ENCODE results near the gene MINK1. TPM values are rescaled to one million over a fixed set of nuclear protein-coding genes. Genes with fewer than 3 reads are reported as not detected.

The MINK1 gene
- total RNA-seq, 1 experiment from 2014 or later, result 160 TPM

DNA sequence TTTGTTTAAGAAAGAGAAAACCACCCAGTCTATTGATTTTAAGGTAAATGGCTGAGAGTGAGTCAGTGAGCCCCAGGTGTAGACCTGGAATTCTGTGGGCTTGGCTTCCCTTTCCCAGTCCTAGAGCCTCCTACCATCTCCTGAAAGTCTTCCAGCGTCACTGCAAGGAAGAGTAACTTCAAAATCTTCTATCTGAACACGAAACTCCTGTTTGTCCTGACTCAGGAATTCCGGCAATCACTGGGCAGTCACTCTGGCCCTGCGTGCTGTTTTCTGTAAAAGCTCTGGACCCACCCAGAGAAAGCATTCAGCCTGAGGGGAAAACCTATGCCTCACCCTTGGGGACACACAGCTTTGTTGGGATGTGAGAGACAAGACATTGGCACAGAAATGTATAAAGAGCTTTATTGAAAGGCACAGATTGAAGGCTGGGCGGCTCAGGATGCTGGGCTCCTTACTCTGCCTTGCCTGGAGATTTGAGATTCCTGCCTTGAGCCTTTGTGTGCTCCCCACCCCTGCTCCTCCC lies 15.9 kb downstream of the MINK1 start:
- BruUV-seq (replicated peaks), result no TSS peak
- Histone ChIP-seq H3K9me3 (ENCODE audit: insufficient read depth, low read depth) (no peaks in the 10 kb centered on the region), H3K4me3 (peak overlapping the region; percentile 32; the same call in 1 of the 2 replicates), H3K36me3 (ENCODE audit: low read depth) (no peaks in the 10 kb centered on the region), H3K4me1 (replicated peaks; ENCODE audit: insufficient read depth) (peaks cover 63% of the 10 kb centered on the region), H3K27ac (peak overlapping the region; percentile 94), H3F3A (ENCODE audit: insufficient read depth, low read depth) (peaks cover 62% of the 10 kb centered on the region), H3K27me3 (ENCODE audit: insufficient read depth, low read depth) (no peaks in the 10 kb centered on the region), H3K9me2 (ENCODE audit: insufficient read depth) (no peaks in the 10 kb centered on the region), H3K79me2 (ENCODE audit: low read depth) (peaks cover 78% of the 10 kb centered on the region), H2AFZ (no peak overlapping the region), H4K20me1 (ENCODE audit: insufficient read depth) (0 out of 2 replicates have a peak, but pooled peaks cover 4% of the 10 kb centered on the region), H3K4me2 (peak overlapping the region; percentile 70)
- ChIA-PET POLR2A (ENCODE audit: unreplicated experiment) (interaction anchor here (0.5 to 0.9 kb wide), 3 partner anchors 42 to 1887 kb away, joined by 3 to 6 read pairs (median 3); partner anchors contain the start of gene PLD2), CTCF (interaction anchor here (0.6 to 1.7 kb wide), 3 partner anchors 9 to 352 kb away, joined by 3 to 7 read pairs (median 4); no protein-coding TSS in a partner anchor)
- TF ChIP-seq, protein P1, sequence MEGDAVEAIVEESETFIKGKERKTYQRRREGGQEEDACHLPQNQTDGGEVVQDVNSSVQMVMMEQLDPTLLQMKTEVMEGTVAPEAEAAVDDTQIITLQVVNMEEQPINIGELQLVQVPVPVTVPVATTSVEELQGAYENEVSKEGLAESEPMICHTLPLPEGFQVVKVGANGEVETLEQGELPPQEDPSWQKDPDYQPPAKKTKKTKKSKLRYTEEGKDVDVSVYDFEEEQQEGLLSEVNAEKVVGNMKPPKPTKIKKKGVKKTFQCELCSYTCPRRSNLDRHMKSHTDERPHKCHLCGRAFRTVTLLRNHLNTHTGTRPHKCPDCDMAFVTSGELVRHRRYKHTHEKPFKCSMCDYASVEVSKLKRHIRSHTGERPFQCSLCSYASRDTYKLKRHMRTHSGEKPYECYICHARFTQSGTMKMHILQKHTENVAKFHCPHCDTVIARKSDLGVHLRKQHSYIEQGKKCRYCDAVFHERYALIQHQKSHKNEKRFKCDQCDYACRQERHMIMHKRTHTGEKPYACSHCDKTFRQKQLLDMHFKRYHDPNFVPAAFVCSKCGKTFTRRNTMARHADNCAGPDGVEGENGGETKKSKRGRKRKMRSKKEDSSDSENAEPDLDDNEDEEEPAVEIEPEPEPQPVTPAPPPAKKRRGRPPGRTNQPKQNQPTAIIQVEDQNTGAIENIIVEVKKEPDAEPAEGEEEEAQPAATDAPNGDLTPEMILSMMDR (conservative IDR thresholded peaks at IDR 0.05), result no peak
- TF ChIP-seq EZH2 (IDR thresholded peaks at IDR 0.05; ENCODE audit: low read depth), result no peak
- intact Hi-C loops (cut with micrococcal nuclease; ENCODE audit: unreplicated experiment), result loop anchor here (1.0 to 5.0 kb wide), 2 partner anchors 15 to 52 kb away; partner anchors contain the start of gene PSMB6
- DNase-seq, result peak; percentile 92 to 99

DNA sequence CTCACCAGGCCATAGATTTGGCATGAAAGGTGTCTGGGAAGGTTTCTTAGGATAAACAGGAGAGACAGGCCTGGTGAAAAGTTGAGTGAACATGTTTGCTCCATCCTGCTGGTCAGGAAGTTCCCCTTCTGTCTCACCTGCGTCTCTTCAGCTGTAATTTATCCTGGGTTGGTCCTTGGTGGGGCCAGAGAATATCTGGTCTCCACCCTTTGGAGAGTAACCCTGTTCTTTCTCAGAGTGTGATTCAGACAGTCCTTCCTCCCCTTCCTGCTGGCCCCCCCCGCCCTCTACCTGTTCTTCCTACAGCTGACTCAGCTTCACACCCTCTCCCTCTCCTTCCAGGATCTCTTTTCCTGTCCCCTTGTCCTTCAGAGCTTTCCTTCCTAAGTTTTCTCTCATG lies 17.1 kb downstream of the MINK1 start:
- peak overlapping the region; percentile 11; the same call in 1 of the 2 replicates for H3K4me3 ChIP-seq
- H4K20me1 ChIP-seq (ENCODE audit: insufficient read depth), result no peaks in the 10 kb centered on the region
- no peaks in the 10 kb centered on the region for H3K9me3 ChIP-seq (ENCODE audit: insufficient read depth, low read depth)
- ChIA-PET POLR2A (ENCODE audit: unreplicated experiment) (interaction anchor here (0.6 kb wide), 1 partner anchor 14 kb away, joined by 3 read pairs; no protein-coding TSS in a partner anchor), CTCF (interaction anchor here (0.6 to 1.7 kb wide), 2 partner anchors 60 to 173 kb away, joined by 3 to 7 read pairs; no protein-coding TSS in a partner anchor)
- BruUV-seq (replicated peaks), result no TSS peak
- no peaks in the 10 kb centered on the region for H3K36me3 ChIP-seq (ENCODE audit: low read depth)
- H3K4me1 ChIP-seq (replicated peaks; ENCODE audit: insufficient read depth), result peaks cover 63% of the 10 kb centered on the region
- H3F3A ChIP-seq (ENCODE audit: insufficient read depth, low read depth), result peaks cover 57% of the 10 kb centered on the region
- intact Hi-C loops (cut with micrococcal nuclease; ENCODE audit: unreplicated experiment), result no loop called here
- peak overlapping the region; percentile 70 for H3K4me2 ChIP-seq
- no peak overlapping the region for H2AFZ ChIP-seq
- no peaks in the 10 kb centered on the region for H3K27me3 ChIP-seq (ENCODE audit: insufficient read depth, low read depth)
- H3K27ac ChIP-seq, result peak overlapping the region; percentile 94
- TF ChIP-seq EZH2 (IDR thresholded peaks at IDR 0.05; ENCODE audit: low read depth), result no peak
- TF ChIP-seq, protein P1 (conservative IDR thresholded peaks at IDR 0.05), result no peak
- peak; percentile 50 to 74 for DNase-seq
- peaks cover 72% of the 10 kb centered on the region for H3K79me2 ChIP-seq (ENCODE audit: low read depth)
- no peaks in the 10 kb centered on the region for H3K9me2 ChIP-seq (ENCODE audit: insufficient read depth)

DNA sequence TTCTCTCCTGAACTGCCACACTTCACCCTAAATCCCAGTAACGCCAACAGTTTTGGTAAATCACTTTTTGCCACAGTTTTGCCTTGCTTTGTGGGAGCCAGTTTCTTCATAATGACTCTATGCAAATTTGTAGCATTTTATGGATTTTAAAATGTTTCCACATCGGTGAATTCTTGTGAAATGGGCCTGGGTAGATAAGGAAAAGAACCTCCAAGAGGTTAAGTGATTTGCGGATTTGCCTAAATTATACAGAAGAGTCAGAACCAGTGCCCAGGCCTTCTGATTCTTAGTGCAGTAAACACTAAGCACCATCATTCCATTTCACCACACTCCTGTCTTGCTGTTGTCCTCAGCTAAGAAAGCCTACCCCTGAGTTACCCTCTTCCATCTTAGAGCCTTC lies 17.9 kb downstream of the MINK1 start:
- intact Hi-C loops (cut with micrococcal nuclease; ENCODE audit: unreplicated experiment), result no loop called here
- DNase-seq, result no peak
- TF ChIP-seq EZH2 (IDR thresholded peaks at IDR 0.05; ENCODE audit: low read depth), result no peak
- TF ChIP-seq, protein P1 (conservative IDR thresholded peaks at IDR 0.05), result no peak
- no peak overlapping the region for H2AFZ ChIP-seq
- ChIA-PET POLR2A (ENCODE audit: unreplicated experiment) (interaction anchor here (0.6 kb wide), 1 partner anchor 39 kb away, joined by 3 read pairs; no protein-coding TSS in a partner anchor), CTCF (no interaction called here)
- H3K27ac ChIP-seq, result peak overlapping the region; percentile 94
- peaks cover 60% of the 10 kb centered on the region for H3K4me1 ChIP-seq (replicated peaks; ENCODE audit: insufficient read depth)
- no peaks in the 10 kb centered on the region for H3K9me2 ChIP-seq (ENCODE audit: insufficient read depth)
- H3K4me3 ChIP-seq, result no peak overlapping the region; the same call in 1 of the 2 replicates
- H3K36me3 ChIP-seq (ENCODE audit: low read depth), result no peaks in the 10 kb centered on the region
- H3K4me2 ChIP-seq, result peak overlapping the region; percentile 70
- H3K9me3 ChIP-seq (ENCODE audit: insufficient read depth, low read depth), result no peaks in the 10 kb centered on the region
- peaks cover 67% of the 10 kb centered on the region for H3K79me2 ChIP-seq (ENCODE audit: low read depth)
- H3K27me3 ChIP-seq (ENCODE audit: insufficient read depth, low read depth), result no peaks in the 10 kb centered on the region
- BruUV-seq (replicated peaks), result no TSS peak
- H3F3A ChIP-seq (ENCODE audit: insufficient read depth, low read depth), result peaks cover 57% of the 10 kb centered on the region
- H4K20me1 ChIP-seq (ENCODE audit: insufficient read depth), result no peaks in the 10 kb centered on the region

Data from PC-9 (cell line).